Mucosa of gallbladder (tissue), 1 donor: Measurements from ENCODE around the gene INO80D. TPM values are rescaled to one million over a fixed set of nuclear protein-coding genes. Genes with fewer than 3 reads are reported as not detected.
A peak's percentile ranks its signal among the peaks of the same experiment; 100 is the strongest.
"Not testable (repeated sequence)": the region's sequence is repeated elsewhere in the genome, so short reads cannot be mapped to it uniquely, and the experiment has no call there.

Experiments used
- DNase-seq: peaks from one replicate; pipeline ENCODE4 v3.0.0-alpha.2; 2020; ENCODE audit warnings: low spot score
- total RNA-seq: library from RNA; stranded (reverse); gene quantifications from one replicate; pipeline ENCODE4 v1.2.1, GENCODE V29; 2021
- donor health status: DM: no; HTN: no; CAD: no.

The INO80D gene
- total RNA-seq, 1 donor from 2014 or later = 24.6 TPM

- DNase-seq = peak; percentile 23
Observed at GRCh38 chr2:206083602-206084438, 2.2 kb downstream of the INO80D start.

- DNase-seq = no peak
Observed at GRCh38 chr2:206082298-206082843, 3.6 kb downstream of the INO80D start.

GRCh38 chr2:206080927-206081326 is 5.0 kb downstream of the INO80D start:
- no peak for DNase-seq

GRCh38 chr2:206079699-206080465 is 6.1 kb downstream of the INO80D start:
- no peak for DNase-seq

- not testable (repeated sequence) for DNase-seq
Observed at GRCh38 chr2:206077879-206078278, 8.1 kb downstream of the INO80D start.

GRCh38 chr2:206075113-206075512 is 10.9 kb downstream of the INO80D start:
- DNase-seq = no peak

GRCh38 chr2:206071807-206072206 is 14.2 kb downstream of the INO80D start:
- DNase-seq = no peak

- DNase-seq = no peak
Observed at GRCh38 chr2:206069417-206069816, 16.6 kb downstream of the INO80D start.

- DNase-seq = no peak
Observed at GRCh38 chr2:206068207-206068606, 17.8 kb downstream of the INO80D start.

GRCh38 chr2:206064077-206064476 is 21.9 kb downstream of the INO80D start:
- no peak for DNase-seq

- DNase-seq = no peak
Observed at GRCh38 chr2:206063635-206064034, 22.3 kb downstream of the INO80D start.

- DNase-seq = no peak
Observed at GRCh38 chr2:206062724-206063123, 23.2 kb downstream of the INO80D start.

- no peak for DNase-seq
Observed at GRCh38 chr2:206056286-206056685, 29.7 kb downstream of the INO80D start.

- no peak for DNase-seq
Observed at GRCh38 chr2:206054952-206055351, 31.0 kb downstream of the INO80D start.

GRCh38 chr2:206051912-206052311 is 34.1 kb downstream of the INO80D start:
- no peak for DNase-seq

GRCh38 chr2:206049392-206049791 is 36.6 kb downstream of the INO80D start:
- DNase-seq = no peak

- DNase-seq = no peak
Observed at GRCh38 chr2:206045251-206045650, 40.7 kb downstream of the INO80D start.

- DNase-seq = no peak
Observed at GRCh38 chr2:206040525-206040924, 45.4 kb downstream of the INO80D start.

- DNase-seq = not testable (repeated sequence)
Observed at GRCh38 chr2:206035393-206035792, 50.6 kb downstream of the INO80D start.

- DNase-seq = not testable (repeated sequence)
Observed at GRCh38 chr2:206033452-206033851, 52.5 kb downstream of the INO80D start.

- DNase-seq = no peak
Observed at GRCh38 chr2:206031950-206032567, 53.9 kb downstream of the INO80D start.

GRCh38 chr2:206031162-206031784 is 54.7 kb downstream of the INO80D start:
- DNase-seq = no peak
